ENCODE measurements around the gene PTPRH.

DNA sequence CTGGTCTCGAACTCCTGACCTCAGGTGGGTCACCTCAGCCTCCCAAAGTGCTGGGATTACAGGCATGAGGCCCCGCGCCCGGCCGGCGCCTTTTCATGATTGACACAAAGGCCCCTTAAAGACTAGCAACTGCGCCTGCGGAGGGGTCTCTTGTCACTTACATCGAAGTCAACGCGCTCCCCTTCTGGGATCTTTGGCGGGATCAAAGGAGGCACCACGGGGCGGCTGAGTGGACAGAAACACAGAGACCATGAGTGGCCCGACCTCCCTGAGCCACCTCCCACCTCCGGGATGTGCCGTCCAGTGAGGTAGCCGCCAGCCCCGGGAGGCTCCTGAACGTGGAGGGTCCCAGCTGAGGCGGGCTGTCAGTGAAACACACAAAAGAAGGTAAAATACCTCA lies 67.6 kb downstream of the PTPRH start:
- TF ChIP-seq SPI1 (IDR thresholded peaks at IDR 0.05; ENCODE audit: low read depth, low read length) = no peak
- TF ChIP-seq POLR2A (IDR thresholded peaks at IDR 0.05; ENCODE audit: low read depth, low read length) = no peak
